ENCODE results near the gene SLC7A1. TPM values are rescaled to one million over a fixed set of nuclear protein-coding genes. Genes with fewer than 3 reads are reported as not detected.

Gene SLC7A1
- total and polyA plus RNA-seq, 4 donors = 0.90 to 22.6 (median 1.4) TPM

GRCh38 chr13:29516012-29516411, 79.5 kb downstream of the SLC7A1 start:
- H3K36me3 ChIP-seq (ENCODE audit: control insufficient read depth in 4 of 4, insufficient read depth in 3 of 4, low read depth in 1 of 4, low read length in 3 of 4) = peaks cover 0 to 2% (median 0%) of the 10 kb centered on the region in 4 donors
- no peaks in the 10 kb centered on the region for H3K27me3 ChIP-seq (ENCODE audit: control insufficient read depth in 4 of 4, insufficient read depth in 4 of 4, low read length in 3 of 4)
- 96% methylated on average over 11 of the region's 11 CpGs for WGBS
- H3K27ac ChIP-seq (ENCODE audit: low read depth in 1 of 2, low read length in 2 of 2) = no peak overlapping the region
- no peak overlapping the region for H3K9ac ChIP-seq (ENCODE audit: low read depth in 1 of 2, low read length in 2 of 2)
- H3K4me3 ChIP-seq (ENCODE audit: low read depth in 1 of 3, low read length in 3 of 3) = no peak overlapping the region
- TF ChIP-seq YY1 (IDR thresholded peaks at IDR 0.05) (no peak), HNF4A (conservative IDR thresholded peaks at IDR 0.05) (no peak), RAD21 (IDR thresholded peaks at IDR 0.05) (no peak), JUND (IDR thresholded peaks at IDR 0.05) (no peak), SP1 (IDR thresholded peaks at IDR 0.05) (no peak), FOXA2 (IDR thresholded peaks at IDR 0.05) (no peak)
- TF ChIP-seq, protein P1, sequence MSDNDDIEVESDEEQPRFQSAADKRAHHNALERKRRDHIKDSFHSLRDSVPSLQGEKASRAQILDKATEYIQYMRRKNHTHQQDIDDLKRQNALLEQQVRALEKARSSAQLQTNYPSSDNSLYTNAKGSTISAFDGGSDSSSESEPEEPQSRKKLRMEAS (IDR thresholded peaks at IDR 0.05) = no peak
- TF ChIP-seq, protein P2, sequence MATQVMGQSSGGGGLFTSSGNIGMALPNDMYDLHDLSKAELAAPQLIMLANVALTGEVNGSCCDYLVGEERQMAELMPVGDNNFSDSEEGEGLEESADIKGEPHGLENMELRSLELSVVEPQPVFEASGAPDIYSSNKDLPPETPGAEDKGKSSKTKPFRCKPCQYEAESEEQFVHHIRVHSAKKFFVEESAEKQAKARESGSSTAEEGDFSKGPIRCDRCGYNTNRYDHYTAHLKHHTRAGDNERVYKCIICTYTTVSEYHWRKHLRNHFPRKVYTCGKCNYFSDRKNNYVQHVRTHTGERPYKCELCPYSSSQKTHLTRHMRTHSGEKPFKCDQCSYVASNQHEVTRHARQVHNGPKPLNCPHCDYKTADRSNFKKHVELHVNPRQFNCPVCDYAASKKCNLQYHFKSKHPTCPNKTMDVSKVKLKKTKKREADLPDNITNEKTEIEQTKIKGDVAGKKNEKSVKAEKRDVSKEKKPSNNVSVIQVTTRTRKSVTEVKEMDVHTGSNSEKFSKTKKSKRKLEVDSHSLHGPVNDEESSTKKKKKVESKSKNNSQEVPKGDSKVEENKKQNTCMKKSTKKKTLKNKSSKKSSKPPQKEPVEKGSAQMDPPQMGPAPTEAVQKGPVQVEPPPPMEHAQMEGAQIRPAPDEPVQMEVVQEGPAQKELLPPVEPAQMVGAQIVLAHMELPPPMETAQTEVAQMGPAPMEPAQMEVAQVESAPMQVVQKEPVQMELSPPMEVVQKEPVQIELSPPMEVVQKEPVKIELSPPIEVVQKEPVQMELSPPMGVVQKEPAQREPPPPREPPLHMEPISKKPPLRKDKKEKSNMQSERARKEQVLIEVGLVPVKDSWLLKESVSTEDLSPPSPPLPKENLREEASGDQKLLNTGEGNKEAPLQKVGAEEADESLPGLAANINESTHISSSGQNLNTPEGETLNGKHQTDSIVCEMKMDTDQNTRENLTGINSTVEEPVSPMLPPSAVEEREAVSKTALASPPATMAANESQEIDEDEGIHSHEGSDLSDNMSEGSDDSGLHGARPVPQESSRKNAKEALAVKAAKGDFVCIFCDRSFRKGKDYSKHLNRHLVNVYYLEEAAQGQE (IDR thresholded peaks at IDR 0.05) = no peak
- TF ChIP-seq, protein P3, sequence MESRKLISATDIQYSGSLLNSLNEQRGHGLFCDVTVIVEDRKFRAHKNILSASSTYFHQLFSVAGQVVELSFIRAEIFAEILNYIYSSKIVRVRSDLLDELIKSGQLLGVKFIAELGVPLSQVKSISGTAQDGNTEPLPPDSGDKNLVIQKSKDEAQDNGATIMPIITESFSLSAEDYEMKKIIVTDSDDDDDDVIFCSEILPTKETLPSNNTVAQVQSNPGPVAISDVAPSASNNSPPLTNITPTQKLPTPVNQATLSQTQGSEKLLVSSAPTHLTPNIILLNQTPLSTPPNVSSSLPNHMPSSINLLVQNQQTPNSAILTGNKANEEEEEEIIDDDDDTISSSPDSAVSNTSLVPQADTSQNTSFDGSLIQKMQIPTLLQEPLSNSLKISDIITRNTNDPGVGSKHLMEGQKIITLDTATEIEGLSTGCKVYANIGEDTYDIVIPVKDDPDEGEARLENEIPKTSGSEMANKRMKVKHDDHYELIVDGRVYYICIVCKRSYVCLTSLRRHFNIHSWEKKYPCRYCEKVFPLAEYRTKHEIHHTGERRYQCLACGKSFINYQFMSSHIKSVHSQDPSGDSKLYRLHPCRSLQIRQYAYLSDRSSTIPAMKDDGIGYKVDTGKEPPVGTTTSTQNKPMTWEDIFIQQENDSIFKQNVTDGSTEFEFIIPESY (IDR thresholded peaks at IDR 0.05) = no peak
- no peaks in the 10 kb centered on the region for H3K9me3 ChIP-seq (ENCODE audit: control insufficient read depth in 4 of 4, low read length in 3 of 4)
- DNase-seq (ENCODE audit: low spot score) = no peak
- no peaks in the 10 kb centered on the region for H3K4me1 ChIP-seq (ENCODE audit: control insufficient read depth in 4 of 4, insufficient read depth in 4 of 4, low read length in 3 of 4)

DNA sequence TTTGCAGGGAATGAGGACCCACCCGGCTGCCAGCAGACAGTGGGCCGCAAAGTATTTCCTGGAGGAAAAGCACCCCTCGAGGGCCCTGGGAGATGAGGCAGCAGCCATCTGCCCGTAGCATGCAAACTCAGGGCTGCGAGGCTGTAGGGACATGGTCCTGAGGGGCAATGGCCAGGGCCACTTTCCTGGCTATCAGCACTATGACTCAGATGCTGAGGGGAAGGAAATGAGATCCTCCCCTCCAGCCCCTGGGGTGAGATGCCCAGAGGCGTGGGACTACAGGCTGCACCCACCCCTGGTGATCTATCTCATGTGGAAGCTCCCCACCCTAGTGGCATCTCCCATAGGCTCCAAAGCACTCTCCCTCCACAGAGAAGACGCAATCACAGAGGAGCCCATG, 80.1 kb downstream of the SLC7A1 start:
- no peaks in the 10 kb centered on the region for H3K9me3 ChIP-seq (ENCODE audit: control insufficient read depth in 4 of 4, low read length in 3 of 4)
- no peaks in the 10 kb centered on the region for H3K4me1 ChIP-seq (ENCODE audit: control insufficient read depth in 4 of 4, insufficient read depth in 4 of 4, low read length in 3 of 4)
- no peaks in the 10 kb centered on the region for H3K27me3 ChIP-seq (ENCODE audit: control insufficient read depth in 4 of 4, insufficient read depth in 4 of 4, low read length in 3 of 4)
- TF ChIP-seq FOXA1 (IDR thresholded peaks at IDR 0.05) (no peak), NR2F2 (IDR thresholded peaks at IDR 0.05) (no peak), RAD21 (IDR thresholded peaks at IDR 0.05) (no peak), FOXA2 (IDR thresholded peaks at IDR 0.05) (no peak), ATF3 (IDR thresholded peaks at IDR 0.05) (no peak), HNF4A (conservative IDR thresholded peaks at IDR 0.05) (no peak), JUND (IDR thresholded peaks at IDR 0.05) (no peak), GABPA (IDR thresholded peaks at IDR 0.05 in 1 of 2, conservative IDR thresholded peaks at IDR 0.05 in 1 of 2) (no peak), TAF1 (conservative IDR thresholded peaks at IDR 0.05) (no peak)
- TF ChIP-seq, protein P1 (IDR thresholded peaks at IDR 0.05) = no peak
- whole genome bisulfite sequencing = 92% methylated on average over 7 of the region's 7 CpGs
- H3K9ac ChIP-seq (ENCODE audit: low read depth in 1 of 2, low read length in 2 of 2) = no peak overlapping the region
- no peak for DNase-seq (ENCODE audit: low spot score)
- no peak overlapping the region for H3K4me3 ChIP-seq (ENCODE audit: low read depth in 1 of 3, low read length in 3 of 3)
- H3K27ac ChIP-seq (ENCODE audit: low read depth in 1 of 2, low read length in 2 of 2) = no peak overlapping the region
- peaks cover 0 to 2% (median 0%) of the 10 kb centered on the region in 4 donors for H3K36me3 ChIP-seq (ENCODE audit: control insufficient read depth in 4 of 4, insufficient read depth in 3 of 4, low read depth in 1 of 4, low read length in 3 of 4)
